ENCODE measurements around the gene TTC7B.

DNA sequence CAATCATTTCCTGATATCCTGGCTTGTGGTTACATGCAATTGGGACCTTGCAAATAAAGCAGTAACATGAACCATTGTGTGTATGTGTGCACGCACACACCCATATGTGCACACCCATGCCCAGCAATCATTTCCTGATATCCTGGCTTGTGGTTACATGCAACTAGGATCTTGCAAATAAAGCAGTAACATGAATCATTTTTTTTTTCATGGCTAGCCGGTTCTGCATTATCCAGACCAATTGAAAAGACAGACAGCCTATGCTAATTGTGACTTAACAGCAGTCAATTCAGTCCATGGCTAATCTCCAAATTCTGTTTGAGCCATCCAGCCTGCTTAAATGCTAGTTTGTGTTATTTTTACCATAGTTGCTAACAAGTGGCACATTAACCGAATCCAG is 134.3 kb downstream of the TTC7B start:
- TF ChIP-seq, protein P1, sequence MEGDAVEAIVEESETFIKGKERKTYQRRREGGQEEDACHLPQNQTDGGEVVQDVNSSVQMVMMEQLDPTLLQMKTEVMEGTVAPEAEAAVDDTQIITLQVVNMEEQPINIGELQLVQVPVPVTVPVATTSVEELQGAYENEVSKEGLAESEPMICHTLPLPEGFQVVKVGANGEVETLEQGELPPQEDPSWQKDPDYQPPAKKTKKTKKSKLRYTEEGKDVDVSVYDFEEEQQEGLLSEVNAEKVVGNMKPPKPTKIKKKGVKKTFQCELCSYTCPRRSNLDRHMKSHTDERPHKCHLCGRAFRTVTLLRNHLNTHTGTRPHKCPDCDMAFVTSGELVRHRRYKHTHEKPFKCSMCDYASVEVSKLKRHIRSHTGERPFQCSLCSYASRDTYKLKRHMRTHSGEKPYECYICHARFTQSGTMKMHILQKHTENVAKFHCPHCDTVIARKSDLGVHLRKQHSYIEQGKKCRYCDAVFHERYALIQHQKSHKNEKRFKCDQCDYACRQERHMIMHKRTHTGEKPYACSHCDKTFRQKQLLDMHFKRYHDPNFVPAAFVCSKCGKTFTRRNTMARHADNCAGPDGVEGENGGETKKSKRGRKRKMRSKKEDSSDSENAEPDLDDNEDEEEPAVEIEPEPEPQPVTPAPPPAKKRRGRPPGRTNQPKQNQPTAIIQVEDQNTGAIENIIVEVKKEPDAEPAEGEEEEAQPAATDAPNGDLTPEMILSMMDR (IDR thresholded peaks at IDR 0.05): no peak
- no peak for TF ChIP-seq POLR2AphosphoS5 (IDR thresholded peaks at IDR 0.05; ENCODE audit: low read depth, low read length)
